GM12874 (cell line): ENCODE data around the gene FMN1.

ENCODE experiments used
- TF ChIP-seq, protein P1 (sequence below): IDR thresholded peaks from 2 replicates; pipeline ENCODE4 v1.5.1; 2011; ENCODE audit warnings: low read depth, mild to moderate bottlenecking, control low read depth, low read length, moderate library complexity; ENCODE audit not compliant: insufficient read depth

The FMN1 gene

DNA sequence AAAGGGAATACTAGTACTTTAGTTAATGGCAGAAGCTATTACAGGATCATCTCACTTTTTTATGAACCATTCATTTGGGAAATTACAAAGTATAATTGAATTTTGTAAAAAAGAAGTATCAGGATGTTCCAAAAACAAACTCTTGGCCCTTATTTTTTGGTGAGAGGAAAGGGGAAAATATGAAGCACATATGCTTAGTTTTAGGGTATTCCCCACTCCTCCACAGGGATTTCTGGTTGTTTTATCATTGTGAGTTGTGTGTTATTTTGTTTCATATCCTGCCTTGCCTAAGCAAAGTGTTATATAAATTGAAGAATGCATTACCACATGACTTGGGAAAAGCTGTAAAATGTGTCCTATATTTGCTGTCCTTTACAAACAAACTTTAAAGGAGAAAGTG, 227.0 kb downstream of the FMN1 start:
- TF ChIP-seq, protein P1, sequence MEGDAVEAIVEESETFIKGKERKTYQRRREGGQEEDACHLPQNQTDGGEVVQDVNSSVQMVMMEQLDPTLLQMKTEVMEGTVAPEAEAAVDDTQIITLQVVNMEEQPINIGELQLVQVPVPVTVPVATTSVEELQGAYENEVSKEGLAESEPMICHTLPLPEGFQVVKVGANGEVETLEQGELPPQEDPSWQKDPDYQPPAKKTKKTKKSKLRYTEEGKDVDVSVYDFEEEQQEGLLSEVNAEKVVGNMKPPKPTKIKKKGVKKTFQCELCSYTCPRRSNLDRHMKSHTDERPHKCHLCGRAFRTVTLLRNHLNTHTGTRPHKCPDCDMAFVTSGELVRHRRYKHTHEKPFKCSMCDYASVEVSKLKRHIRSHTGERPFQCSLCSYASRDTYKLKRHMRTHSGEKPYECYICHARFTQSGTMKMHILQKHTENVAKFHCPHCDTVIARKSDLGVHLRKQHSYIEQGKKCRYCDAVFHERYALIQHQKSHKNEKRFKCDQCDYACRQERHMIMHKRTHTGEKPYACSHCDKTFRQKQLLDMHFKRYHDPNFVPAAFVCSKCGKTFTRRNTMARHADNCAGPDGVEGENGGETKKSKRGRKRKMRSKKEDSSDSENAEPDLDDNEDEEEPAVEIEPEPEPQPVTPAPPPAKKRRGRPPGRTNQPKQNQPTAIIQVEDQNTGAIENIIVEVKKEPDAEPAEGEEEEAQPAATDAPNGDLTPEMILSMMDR, result no peak

DNA sequence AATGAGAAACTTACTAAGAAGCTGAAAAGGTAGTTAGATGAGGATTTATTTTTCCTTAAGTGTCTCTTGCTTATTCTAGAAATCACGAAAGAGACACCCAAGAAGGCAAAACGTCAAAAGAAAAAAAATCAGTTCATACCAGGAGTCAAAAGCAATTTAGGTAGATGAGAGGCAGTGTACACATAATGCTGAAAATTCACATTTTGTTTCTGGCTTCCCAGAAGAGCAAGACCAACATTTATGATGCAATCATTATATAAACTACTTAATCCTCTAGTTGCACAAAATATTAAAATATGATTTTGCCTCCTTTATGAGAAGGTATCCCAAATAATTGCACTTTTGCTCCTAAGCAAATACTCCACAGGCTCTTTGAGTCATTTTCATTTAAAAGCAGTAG, 228.0 kb downstream of the FMN1 start:
- TF ChIP-seq, protein P1, result no peak

DNA sequence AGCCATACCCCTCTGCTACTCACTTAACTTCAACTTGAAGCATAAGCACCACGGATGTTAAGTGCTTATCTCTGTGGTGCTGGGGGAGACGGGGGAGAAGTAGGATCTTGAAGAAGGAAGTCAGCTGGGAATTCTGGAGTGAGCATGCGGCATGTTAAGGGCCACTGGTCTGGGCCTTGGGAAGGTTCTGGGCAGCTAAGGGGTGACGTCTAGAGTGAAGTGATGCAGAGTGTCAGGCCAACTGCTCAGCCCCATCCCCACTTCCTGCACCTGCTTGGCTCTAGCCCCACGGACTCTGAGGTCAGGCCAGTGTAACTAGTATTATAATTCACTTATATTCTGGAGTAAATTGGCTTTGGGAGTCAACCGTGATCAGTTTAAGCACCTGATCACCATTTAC, 228.6 kb downstream of the FMN1 start:
- TF ChIP-seq, protein P1, result no peak

DNA sequence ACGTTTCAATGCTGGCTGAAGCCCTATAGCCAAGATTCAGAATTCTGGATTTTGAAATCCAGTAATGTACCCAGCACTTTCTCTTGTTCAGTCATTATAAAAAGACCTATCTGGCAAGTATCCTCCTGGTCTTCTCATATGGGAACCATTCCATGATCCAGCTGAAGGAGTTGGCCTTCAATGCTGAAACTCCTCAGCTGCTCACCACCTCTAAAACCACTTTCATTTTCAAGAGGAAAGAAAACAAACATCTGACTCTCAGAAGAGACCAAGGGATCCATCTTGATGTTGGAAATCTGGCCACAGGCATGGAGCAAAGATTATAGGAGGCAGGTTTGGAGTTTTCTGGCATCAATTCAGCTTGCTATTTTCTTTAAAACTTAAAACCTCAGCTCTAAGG, 235.4 kb downstream of the FMN1 start:
- TF ChIP-seq, protein P1, result no peak

DNA sequence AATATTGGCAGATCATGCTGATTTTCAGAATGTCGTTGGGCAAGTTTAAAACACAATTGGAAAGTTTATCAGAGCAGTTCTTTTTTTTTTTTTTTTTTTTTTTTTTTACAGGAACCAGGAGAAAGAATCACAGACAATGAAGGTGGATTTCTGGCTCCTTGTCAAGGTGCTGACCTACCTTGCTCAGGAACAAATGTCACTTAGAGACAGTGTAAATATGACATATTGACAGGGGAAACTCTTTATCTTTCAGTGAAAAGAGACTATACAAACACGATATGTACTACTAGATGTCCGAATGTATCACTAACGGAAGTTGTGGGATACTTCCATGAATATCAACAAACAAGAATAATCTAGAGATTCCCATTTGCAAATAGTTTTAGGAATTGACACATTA, 237.3 kb downstream of the FMN1 start:
- TF ChIP-seq, protein P1, result no peak

DNA sequence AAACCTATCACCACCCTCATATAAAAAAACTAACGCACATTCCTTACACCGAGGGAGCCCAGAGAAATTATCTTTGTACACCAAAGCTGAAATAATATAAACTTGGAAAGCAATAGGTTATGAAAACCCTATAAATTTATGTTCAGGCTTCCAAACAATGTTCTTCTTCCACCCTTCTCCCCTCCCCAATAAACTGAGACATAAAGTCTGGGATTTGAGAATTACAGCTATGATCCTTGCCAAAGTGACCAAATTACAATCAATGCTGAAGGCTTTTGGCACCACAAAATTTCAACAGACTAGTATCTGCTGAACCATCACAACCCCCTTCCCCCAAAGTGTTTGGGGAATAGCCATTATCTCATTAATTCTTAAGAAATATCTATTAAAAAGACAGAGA, 237.8 kb downstream of the FMN1 start:
- TF ChIP-seq, protein P1, result no peak

DNA sequence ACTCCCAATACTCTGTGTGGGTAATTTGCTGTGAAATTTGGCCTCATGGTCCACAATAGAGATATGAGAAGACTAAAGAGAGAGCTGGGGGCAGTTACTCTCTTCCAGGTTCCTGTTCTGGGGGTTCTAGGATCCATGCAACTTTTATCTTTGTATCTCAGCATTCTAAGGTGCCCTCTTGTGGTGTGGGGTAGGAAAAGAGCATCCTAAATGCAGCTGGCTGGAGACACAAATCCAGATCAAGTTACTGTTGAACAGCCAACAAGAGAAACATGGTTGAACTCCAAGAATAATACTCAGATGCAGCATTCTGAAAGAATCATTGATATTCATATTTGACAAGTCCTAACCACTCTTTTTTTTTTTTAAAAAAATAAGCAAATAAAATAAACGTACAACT, 238.5 kb downstream of the FMN1 start:
- TF ChIP-seq, protein P1, result peak; percentile 53; the same call in 1 of the 2 replicates

DNA sequence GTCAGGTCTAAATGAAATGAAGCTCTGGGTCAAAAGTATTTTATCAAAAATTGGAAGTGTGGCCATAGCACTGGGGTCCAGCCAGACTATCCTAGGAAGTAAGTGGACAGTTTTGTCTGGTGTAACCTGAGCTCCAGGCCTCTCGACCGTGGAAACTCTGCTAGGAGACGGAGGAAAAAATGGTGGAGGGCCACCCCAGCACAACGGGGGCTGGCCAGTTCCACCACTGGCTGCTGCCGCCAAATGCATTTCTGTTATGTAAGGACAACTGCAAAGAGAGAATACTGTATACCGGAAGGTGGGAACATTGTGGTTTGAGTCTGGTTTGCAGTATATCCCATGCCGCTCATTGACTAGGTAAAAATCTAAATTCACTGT, 241.0 kb downstream of the FMN1 start:
- TF ChIP-seq, protein P1, result no peak
